ENCODE results near the gene LGALS3. TPM values are rescaled to one million over a fixed set of nuclear protein-coding genes. Genes with fewer than 3 reads are reported as not detected.
A peak's percentile ranks its signal among the peaks of the same experiment; 100 is the strongest.

The LGALS3 gene
- total RNA-seq, 1 donor from 2014 or later = 202 TPM

DNA sequence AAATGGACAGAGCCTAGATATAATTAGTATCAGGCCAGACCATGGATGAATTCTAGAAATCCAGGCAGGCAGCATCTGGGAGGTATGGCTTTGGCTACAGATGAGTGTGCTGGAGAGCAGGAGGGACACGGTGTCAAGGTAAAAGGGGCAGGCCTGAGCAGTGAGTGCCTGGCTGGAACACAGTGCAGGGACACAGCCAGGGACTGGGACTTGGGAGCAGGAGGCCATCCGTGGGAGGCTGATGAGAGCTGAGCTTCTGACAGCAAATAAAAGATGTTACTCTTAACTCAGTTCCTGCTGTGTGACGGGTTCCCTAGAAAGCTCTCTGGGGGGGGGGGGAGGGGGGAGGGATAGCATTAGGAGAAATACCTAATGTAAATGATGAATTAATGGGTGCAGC lies 13.6 kb upstream of the LGALS3 start:
- no peak for DNase-seq

DNA sequence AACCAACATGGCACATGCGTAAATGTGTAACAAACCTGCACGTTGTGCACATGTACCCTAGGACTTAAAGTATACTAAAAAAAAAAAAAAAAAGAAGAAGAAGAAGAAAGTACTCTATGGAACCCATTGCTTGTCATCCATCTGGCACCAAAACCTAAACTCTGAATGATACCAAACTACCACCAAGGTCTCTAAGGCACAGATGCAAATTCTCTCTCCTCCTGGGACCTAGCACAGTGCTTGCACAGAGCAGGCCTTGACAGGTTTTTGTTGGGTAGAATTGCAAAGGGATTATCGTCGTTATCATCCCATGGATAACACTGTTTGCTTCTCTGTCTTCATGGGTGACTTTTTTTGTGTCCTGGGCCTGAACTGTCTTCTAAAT lies 13.2 kb upstream of the LGALS3 start:
- no peak for DNase-seq

DNA sequence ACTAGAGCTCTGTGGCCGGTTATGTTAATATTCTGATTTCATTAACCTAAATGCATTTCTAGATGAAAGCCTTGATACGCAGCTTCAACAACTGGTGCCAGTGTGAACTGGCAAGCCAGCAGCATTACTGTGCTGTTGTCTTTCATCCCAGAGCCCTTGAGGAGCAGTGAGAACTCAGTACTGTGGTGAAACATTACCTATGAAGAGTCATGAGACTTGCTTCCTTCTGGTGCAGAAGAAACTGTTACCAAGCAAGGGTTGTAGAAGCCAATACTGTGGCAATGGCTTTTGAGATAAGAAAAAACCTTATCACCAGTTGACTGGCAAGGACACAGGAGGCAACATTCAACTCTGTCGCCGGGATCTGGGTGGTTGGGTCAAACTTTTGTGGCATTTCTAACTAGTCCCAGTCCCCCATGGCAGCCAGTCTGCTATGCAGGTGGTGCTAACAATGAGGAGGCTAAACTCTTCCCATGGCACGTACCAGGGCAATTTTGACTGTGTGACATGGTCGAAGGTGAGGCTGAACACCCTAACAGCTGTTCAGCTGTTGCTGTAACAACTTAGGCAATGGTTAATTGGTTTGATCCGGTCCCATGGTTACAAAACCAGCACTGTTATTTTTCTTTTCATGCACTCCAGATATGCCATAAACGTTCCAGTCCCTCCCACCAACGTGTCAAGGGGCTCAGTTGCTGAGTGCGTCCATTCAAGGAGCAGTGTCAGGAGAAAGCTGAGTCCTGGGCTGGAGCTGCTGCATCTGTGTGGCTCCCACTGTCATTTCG lies 12.6 kb upstream of the LGALS3 start:
- DNase-seq = no peak

DNA sequence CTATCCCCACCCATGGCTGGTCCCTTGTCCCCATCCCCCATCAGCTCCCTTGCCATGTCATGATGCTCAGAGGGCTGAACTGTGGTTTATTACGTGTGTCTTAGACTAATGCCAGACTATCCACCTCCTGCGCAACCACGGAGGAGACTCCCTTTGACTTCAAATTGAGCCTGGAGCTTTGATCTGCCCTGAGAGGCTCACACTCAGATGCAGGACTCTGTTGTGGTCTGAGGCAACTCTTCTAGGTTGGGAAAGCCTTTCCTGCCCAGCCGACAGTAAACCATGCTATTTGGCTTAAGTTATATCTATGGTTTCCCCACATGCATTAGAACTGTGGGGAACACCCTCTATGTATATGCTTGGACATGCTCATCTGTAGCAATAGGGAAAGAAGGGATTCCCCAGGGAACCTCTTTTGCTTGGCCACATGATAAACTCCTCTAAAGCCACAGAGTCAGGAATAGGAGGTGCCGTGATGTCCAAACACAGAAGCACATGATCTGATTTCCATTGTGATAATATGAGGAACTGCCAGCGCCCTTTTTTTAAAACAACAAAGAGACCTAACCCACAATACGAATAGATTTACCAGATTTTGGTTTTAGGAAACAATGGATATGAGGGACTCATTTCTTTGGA lies 11.1 kb upstream of the LGALS3 start:
- no peak for DNase-seq

- peak; percentile 53 for DNase-seq
These were observed 10.3 kb upstream of the LGALS3 start for GRCh38 chr14:55118761-55119160.

GRCh38 chr14:55120571-55121495 lies 8.2 kb upstream of the LGALS3 start:
- no peak for DNase-seq

DNA sequence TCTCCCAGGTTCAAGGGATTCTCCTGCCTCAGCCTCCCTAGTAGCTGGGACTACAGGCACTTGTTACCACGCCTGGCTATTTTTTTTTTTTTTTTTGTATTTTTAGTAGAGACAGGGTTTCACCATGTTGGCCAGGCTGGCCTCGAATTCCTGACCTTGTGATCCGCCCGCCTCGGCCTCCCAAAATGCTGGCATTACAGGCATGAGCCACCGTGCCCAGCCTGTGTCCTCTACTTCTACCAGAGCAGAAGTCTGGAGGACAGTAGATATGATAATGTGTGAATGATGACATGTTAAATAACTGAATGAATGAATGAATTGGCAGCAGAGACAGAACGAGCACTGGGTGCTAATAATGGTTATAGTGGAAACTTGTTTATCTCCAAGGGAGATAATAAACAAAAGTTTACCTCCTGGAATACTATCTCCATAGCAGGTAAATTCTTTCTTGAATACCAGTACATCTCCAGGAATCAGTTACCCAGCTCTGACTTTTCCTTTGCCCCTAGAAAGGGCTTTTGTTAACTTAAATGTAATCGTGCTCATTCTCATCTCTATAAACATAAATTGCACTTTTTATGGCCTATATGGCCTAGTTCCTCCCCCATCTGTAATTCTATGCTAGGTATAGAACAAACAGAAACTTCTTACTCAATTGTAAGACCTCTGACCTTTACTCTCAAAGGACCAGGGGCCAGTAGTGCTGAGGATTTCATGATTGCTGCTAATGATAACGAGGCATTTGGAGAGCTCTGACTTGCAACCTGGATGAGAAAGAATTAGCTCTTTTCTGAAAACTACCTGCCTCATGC lies 7.2 kb upstream of the LGALS3 start:
- DNase-seq = no peak

- DNase-seq = peak; percentile 15
These were observed 6.5 kb upstream of the LGALS3 start for GRCh38 chr14:55122440-55122986.

GRCh38 chr14:55123101-55123500 lies 6.0 kb upstream of the LGALS3 start:
- peak; percentile 69 for DNase-seq

- no peak for DNase-seq
These were observed 5.0 kb upstream of the LGALS3 start for GRCh38 chr14:55123852-55124639.

DNA sequence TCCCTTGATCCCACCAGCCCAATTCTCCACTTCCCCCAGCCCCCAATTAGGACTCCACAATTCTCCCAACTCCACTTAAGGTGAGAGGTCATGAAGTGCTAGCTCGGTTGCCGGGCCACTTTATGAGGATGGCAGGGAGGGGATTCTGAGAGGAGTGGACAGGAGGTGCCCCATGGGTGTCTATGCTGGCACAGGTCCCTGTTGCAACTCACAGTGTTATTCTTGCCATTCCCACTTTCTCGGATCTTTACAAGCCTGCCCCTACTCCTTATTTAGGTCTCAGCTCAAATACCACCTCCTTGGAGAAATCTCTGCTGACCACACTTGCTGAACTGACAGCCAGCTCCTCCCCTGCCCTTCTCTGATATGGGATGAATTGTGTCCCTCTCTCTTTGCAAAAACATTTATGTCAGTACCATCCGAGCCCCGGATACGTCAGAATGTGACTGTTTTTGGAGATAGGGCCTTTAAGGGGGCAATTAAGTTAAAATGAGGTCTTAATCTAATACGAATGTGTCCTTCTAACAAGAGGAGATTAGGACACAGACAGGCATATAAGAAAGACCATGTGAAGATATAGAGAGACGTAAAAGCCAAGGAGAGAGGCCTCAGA lies 4.2 kb upstream of the LGALS3 start:
- no peak for DNase-seq

GRCh38 chr14:55125403-55125802 lies 3.6 kb upstream of the LGALS3 start:
- DNase-seq = no peak

DNA sequence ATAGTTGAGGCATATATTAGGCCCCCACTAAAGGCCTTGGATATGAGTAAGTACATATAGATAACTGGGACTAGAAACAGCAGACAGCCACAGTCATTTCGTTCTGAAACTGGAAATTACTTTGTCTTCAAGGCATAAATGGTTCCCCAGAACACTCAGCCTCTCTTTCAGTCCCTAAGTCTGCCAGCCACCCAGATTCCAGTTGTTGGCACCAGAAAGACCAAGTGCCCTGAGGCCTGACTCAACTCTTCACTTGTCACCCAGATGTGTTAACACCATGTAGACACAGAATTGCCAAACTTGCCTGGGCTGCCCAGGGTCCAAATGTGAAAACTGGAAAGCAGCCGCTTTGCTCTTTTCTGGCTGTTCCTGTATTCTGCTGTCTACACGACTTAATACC lies 3.0 kb upstream of the LGALS3 start:
- no peak for DNase-seq

GRCh38 chr14:55126932-55127459 lies 2.1 kb upstream of the LGALS3 start:
- DNase-seq = no peak

DNA sequence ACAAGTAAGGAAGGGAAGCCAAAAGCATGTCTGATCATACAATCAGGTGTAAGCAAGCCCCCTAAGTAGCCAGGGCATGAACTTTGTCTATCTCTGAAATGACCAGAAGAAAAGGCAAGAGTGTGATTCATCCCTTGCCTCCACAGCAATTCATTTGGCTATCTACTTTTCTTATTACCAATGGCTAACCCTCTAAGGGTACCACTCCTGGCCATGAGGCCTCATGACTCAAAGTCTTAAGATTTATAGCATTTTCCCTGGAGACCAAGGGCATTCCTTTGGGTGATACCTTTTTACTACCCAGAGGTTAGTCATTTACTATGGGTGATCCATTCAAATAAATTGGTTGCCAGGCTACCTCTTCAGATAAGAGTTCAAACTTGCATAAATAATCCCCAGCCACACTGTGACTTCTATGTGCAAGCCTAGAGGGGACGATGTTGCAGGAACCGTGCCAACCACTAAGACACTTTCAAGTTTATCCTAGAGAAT lies 1.5 kb upstream of the LGALS3 start:
- DNase-seq = no peak

DNA sequence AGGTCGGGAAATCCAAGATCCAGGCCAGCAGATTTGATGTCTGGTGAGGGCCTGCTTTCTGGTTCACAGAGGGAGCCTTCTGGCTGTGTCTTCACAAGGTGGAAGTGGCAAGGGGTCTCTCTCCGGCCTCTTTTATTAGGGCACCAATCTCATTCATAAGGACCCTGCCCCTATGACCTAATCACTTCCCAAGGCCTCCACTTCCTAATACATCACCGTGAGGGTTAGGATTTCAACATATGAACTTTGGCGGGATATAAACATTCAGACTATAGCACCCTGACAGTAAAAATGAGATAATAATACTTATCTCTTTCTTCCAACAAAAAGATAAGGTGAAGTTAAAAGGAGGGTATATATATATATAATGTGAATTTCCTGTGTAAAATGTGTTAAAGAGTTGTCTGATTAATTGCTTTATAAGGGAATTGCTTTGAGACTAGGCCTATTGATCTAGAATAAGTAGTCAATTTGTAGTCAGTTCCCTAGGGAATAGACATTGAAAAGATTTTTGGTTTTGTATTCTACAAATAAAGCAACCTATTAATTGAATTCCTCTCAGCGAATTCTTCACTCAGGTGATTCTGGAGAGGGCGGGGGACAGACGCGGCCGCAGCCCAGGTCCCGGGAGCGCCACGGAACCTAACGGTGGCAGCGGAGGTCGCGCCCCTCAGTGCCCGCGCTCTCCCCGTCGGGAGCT lies 516 bp upstream of the LGALS3 start:
- DNase-seq = no peak

- peak; percentile 77 for DNase-seq
These were observed 560 bp downstream of the LGALS3 start for GRCh38 chr14:55129428-55130195.

DNA sequence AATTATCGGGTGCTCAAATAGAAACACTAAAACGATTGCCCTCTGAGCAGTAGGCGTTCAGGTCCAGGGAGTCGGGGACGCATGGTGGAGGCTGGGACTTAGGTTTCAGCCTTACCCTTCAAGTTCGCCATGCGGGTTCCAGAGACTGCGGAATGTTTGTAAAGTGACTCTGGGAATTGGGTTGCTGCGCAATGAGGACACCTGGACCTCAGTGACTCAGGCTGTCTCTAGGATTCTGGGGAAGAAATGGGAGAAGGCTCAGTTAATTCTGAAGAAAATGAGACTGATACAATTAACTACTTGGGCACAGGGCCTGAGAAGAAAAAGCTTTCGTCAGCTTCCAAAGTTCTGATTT lies 1.1 kb downstream of the LGALS3 start:
- DNase-seq = peak; percentile 33
